Panc1 (cell line): ENCODE data around the gene ITPR2.

ENCODE experiments used
- CTCF ChIP-seq: fragments of 450-650 bp; IDR thresholded peaks from 2 replicates; pipeline ENCODE4 v1.5.1; 2017; ENCODE audit warnings: mild to moderate bottlenecking
- POLR2AphosphoS5 ChIP-seq: IDR thresholded peaks from 2 replicates; pipeline ENCODE4 v1.6.1; 2012; ENCODE audit warnings: mild to moderate bottlenecking, low read depth, low read length, moderate library complexity
- SIN3A ChIP-seq: IDR thresholded peaks from 2 replicates; pipeline ENCODE4 v1.6.1; 2012; ENCODE audit warnings: low read depth, mild to moderate bottlenecking, low read length, moderate library complexity, borderline replicate concordance; ENCODE audit not compliant: insufficient read depth

GRCh38 chr12:26537651-26538050 lies 295.3 kb downstream of the ITPR2 start:
- no peak for TF ChIP-seq POLR2AphosphoS5
- TF ChIP-seq CTCF = no peak
- TF ChIP-seq SIN3A = no peak
